DOHH2 (cell line): ENCODE measurements around the gene COL4A4.

Source experiments
- H3F3A ChIP-seq: fragments of 200-600 bp; sonication (generic), shearing (Covaris generic); 2 replicates; pipeline ENCODE4 v1.6.0; 2016; ENCODE audit warnings: antibody characterized with exemption, mild to moderate bottlenecking; ENCODE audit not compliant: control insufficient read depth, insufficient read depth
- H3K27ac ChIP-seq: fragments of 200-600 bp; sonication (generic); 2 replicates; pipeline ENCODE4 v1.5.1; 2014; ENCODE audit warnings: low read depth, mild to moderate bottlenecking, low read length, moderate library complexity
- H3K27me3 ChIP-seq: fragments of 200-600 bp; sonication (generic); 2 replicates; pipeline ENCODE4 v1.6.1; 2014; ENCODE audit warnings: mild to moderate bottlenecking, low read length, mixed read lengths; ENCODE audit not compliant: control insufficient read depth
- H3K36me3 ChIP-seq: fragments of 200-600 bp; sonication (generic); 2 replicates; pipeline ENCODE4 v1.6.1; 2014; ENCODE audit warnings: mild to moderate bottlenecking, low read length, moderate library complexity, mixed read lengths; ENCODE audit not compliant: control insufficient read depth
- H3K4me1 ChIP-seq: fragments of 200-600 bp; sonication (generic); 2 replicates; pipeline ENCODE4 v1.6.1; 2014; ENCODE audit warnings: mild to moderate bottlenecking, low read length, mixed read lengths; ENCODE audit not compliant: control insufficient read depth
- H3K4me2 ChIP-seq: fragments of 200-600 bp; sonication (generic); 2 replicates; pipeline ENCODE4 v1.6.0; 2014; ENCODE audit warnings: mild to moderate bottlenecking, low read length, moderate library complexity
- H3K4me3 ChIP-seq: fragments of 200-600 bp; sonication (generic); 2 replicates; pipeline ENCODE4 v1.5.1; 2014; ENCODE audit warnings: mild to moderate bottlenecking, low read length, mixed read lengths
- H3K79me2 ChIP-seq: fragments of 200-600 bp; sonication (generic); 2 replicates; pipeline ENCODE4 v1.6.1; 2014; ENCODE audit warnings: mild to moderate bottlenecking, low read length, mixed read lengths; ENCODE audit not compliant: control insufficient read depth
- H3K9me2 ChIP-seq: fragments of 200-600 bp; sonication (generic); replicated peaks from 2 replicates; pipeline ENCODE4 v1.6.1; 2014; ENCODE audit warnings: mild to moderate bottlenecking, low read length, mixed read lengths; ENCODE audit not compliant: control insufficient read depth
- H3K9me3 ChIP-seq: fragments of 200-600 bp; sonication (generic); 2 replicates; pipeline ENCODE4 v1.6.1; 2014; ENCODE audit warnings: antibody characterized with exemption, low read length, mixed read lengths; ENCODE audit not compliant: control insufficient read depth, insufficient read depth
- H4K20me1 ChIP-seq: fragments of 200-600 bp; sonication (generic); 2 replicates; pipeline ENCODE4 v1.6.0; 2014; ENCODE audit warnings: low read depth, mild to moderate bottlenecking, antibody characterized with exemption, low read length, moderate library complexity; ENCODE audit not compliant: control insufficient read depth, insufficient read depth
- CTCF ChIP-seq: fragments of 200-600 bp; sonication (generic); IDR thresholded peaks from one replicate; pipeline ENCODE4 v1.5.1; 2014; ENCODE audit warnings: antibody characterized with exemption, mild to moderate bottlenecking, low read depth, low read length; ENCODE audit not compliant: poor library complexity, severe bottlenecking
- EZH2phosphoT487 ChIP-seq: fragments of 200-600 bp; sonication (generic); IDR thresholded peaks from 2 replicates; pipeline ENCODE4 v1.6.1; 2017; ENCODE audit warnings: borderline replicate concordance, mild to moderate bottlenecking, antibody characterized with exemption, low read length, moderate library complexity, mixed read lengths

COL4A4 gene

GRCh38 chr2:227161947-227162346, 2.1 kb downstream of the COL4A4 start:
- Histone ChIP-seq H3K9me2 (no peaks in the 10 kb centered on the region), H3K9me3 (no peaks in the 10 kb centered on the region), H3K79me2 (peaks cover 23% of the 10 kb centered on the region), H3F3A (0 out of 2 replicates have a peak, but pooled peaks cover 12% of the 10 kb centered on the region), H3K4me2 (no peak overlapping the region), H3K4me3 (no peak overlapping the region), H3K27ac (no peak overlapping the region), H3K27me3 (no peaks in the 10 kb centered on the region), H3K4me1 (peaks cover 48% of the 10 kb centered on the region), H3K36me3 (peaks cover 7% of the 10 kb centered on the region; the same call in 1 of the 2 replicates), H4K20me1 (no peaks in the 10 kb centered on the region)
- TF ChIP-seq EZH2phosphoT487 (no peak), CTCF (no peak)

- peaks cover 3% of the 10 kb centered on the region; the same call in 1 of the 2 replicates for H3K36me3 ChIP-seq
- H3K27me3 ChIP-seq: no peaks in the 10 kb centered on the region
- no peak overlapping the region for H3K27ac ChIP-seq
- H3K4me2 ChIP-seq: no peak overlapping the region
- no peak overlapping the region for H3K4me3 ChIP-seq
- no peaks in the 10 kb centered on the region for H3K9me2 ChIP-seq
- no peaks in the 10 kb centered on the region for H3K9me3 ChIP-seq
- H3F3A ChIP-seq: 0 out of 2 replicates have a peak, but pooled peaks cover 9% of the 10 kb centered on the region
- TF ChIP-seq EZH2phosphoT487 (no peak), CTCF (no peak)
- H4K20me1 ChIP-seq: no peaks in the 10 kb centered on the region
- peaks cover 7% of the 10 kb centered on the region for H3K79me2 ChIP-seq
- peaks cover 33% of the 10 kb centered on the region for H3K4me1 ChIP-seq
Measured at GRCh38 chr2:227160164-227160563, 3.8 kb downstream of the COL4A4 start.

- TF ChIP-seq EZH2phosphoT487 (no peak), CTCF (no peak)
- Histone ChIP-seq H3K36me3 (no peaks in the 10 kb centered on the region), H3F3A (no peaks in the 10 kb centered on the region), H3K4me3 (no peak overlapping the region), H3K9me3 (no peaks in the 10 kb centered on the region), H3K9me2 (no peaks in the 10 kb centered on the region), H3K79me2 (no peaks in the 10 kb centered on the region), H4K20me1 (no peaks in the 10 kb centered on the region), H3K27ac (no peak overlapping the region), H3K4me2 (no peak overlapping the region), H3K27me3 (no peaks in the 10 kb centered on the region), H3K4me1 (peaks cover 7% of the 10 kb centered on the region)
Measured at GRCh38 chr2:227154986-227155774, 8.8 kb downstream of the COL4A4 start.
